Activated T-cell treated with anti-CD3 and anti-CD28 coated beads, Interleukin-2, amount 50 U/mL, for 4 hours (primary cell): ENCODE measurements around the gene ADGRE2. TPM values are rescaled to one million over a fixed set of nuclear protein-coding genes. Genes with fewer than 3 reads are reported as not detected.
A peak's percentile ranks its signal among the peaks of the same experiment; 100 is the strongest.
"Not testable (repeated sequence)": the region's sequence is repeated elsewhere in the genome, so short reads cannot be mapped to it uniquely, and the experiment has no call there.

ENCODE experiments used
- ATAC-seq, 2 donors: fragments of 200-7000 bp; cut with Tn5 transposase; one replicate each; pipeline ENCODE4 v1.10.0; 2021
- DNase-seq: peaks from one replicate; pipeline ENCODE4 v3.0.0-alpha.2; 2020
- H3K27me3 Mint-ChIP-seq: one replicate; pipeline ENCODE4 v1.8.0; 2021; ENCODE audit warnings: low read depth, mixed read lengths
- H3K36me3 Mint-ChIP-seq: one replicate; pipeline ENCODE4 v1.8.0; 2022; ENCODE audit warnings: mixed read lengths; ENCODE audit not compliant: insufficient read depth
- H3K4me1 Mint-ChIP-seq: one replicate; pipeline ENCODE4 v1.8.0; 2021; ENCODE audit warnings: low read depth, mixed read lengths
- H3K4me3 Mint-ChIP-seq: one replicate; pipeline ENCODE4 v1.8.0; 2021; ENCODE audit warnings: mild to moderate bottlenecking, moderate library complexity, mixed read lengths
- H3K9me3 Mint-ChIP-seq: one replicate; pipeline ENCODE4 v1.8.0; 2021; ENCODE audit warnings: mixed read lengths
- total RNA-seq, 3 donors: library from RNA; stranded (reverse); gene quantifications; one replicate each; pipeline ENCODE4 v1.2.1, GENCODE V29; 2021

Gene ADGRE2
- total RNA-seq, 3 donors from 2014 or later: 0.87 to 1.6 (median 1.4) TPM

- not testable (repeated sequence) for H3K9me3 Mint-ChIP-seq, H3K36me3 Mint-ChIP-seq, H3K4me3 Mint-ChIP-seq, DNase-seq
- peaks cover 21% of the 10 kb centered on the region for H3K4me1 Mint-ChIP-seq
- peaks cover 32% of the 10 kb centered on the region for H3K27me3 Mint-ChIP-seq
- peak in 1 of 2 donors; percentile 38 for ATAC-seq
Observed at GRCh38 chr19:14785102-14785793, 6.9 kb upstream of the ADGRE2 start.

DNA sequence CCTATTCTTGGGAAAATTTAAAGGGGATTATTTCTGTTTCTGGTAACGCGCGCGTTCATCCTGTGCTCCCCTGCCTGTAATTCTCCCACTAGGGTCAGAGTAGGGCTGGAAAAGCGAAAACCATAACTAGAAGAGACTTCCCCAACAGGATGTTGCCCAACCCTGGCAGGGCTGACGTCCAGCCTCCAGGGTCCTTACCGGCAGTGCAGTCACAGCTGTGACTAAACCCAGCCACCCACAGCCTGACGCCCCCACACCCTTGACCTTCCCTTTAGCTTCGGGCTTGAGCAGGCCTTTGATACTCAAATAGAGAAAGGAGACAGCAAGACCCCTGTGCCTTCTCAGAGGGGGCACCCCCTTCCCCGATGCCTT is 6.4 kb upstream of the ADGRE2 start:
- H3K9me3 Mint-ChIP-seq, H3K36me3 Mint-ChIP-seq, ATAC-seq, H3K4me3 Mint-ChIP-seq, DNase-seq: not testable (repeated sequence)
- peaks cover 21% of the 10 kb centered on the region for H3K4me1 Mint-ChIP-seq
- H3K27me3 Mint-ChIP-seq: peaks cover 32% of the 10 kb centered on the region

DNA sequence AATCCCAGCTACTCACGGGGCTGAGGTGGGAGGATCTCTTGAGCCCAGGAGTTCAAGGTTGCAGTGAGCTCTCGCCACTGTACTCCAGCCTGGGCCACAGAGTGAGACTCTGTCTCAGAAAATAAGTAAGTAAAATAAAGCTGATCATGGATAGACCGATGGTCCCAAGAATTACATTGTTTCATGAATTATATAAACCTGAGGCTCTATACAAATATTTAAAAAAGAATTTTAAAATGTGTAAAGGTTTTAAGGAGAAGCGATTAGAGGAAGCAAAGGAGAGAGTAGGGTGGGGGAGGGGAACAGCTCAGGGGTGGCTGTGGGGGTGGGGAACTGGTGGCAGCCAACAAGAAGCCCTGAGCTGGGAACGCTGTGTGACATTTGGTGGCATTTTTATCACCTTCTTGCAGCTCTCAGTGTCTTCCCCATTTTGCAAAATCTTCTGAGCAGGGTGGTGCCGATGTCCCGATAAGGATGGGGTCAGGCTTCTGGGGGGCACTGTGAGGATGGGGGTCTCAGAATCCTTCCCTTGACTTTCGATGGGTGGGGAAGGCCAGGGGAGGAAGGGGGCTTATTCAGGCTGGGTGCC is 5.1 kb upstream of the ADGRE2 start:
- H3K9me3 Mint-ChIP-seq, H3K36me3 Mint-ChIP-seq, ATAC-seq, DNase-seq, H3K4me3 Mint-ChIP-seq: not testable (repeated sequence)
- Mint-ChIP-seq H3K4me1 (peaks cover 21% of the 10 kb centered on the region), H3K27me3 (peaks cover 41% of the 10 kb centered on the region)

- Mint-ChIP-seq H3K4me1 (peaks cover 21% of the 10 kb centered on the region), H3K4me3 (no peak overlapping the region), H3K9me3 (no peaks in the 10 kb centered on the region)
Observed at GRCh38 chr19:14782626-14783409, 4.5 kb upstream of the ADGRE2 start.

DNA sequence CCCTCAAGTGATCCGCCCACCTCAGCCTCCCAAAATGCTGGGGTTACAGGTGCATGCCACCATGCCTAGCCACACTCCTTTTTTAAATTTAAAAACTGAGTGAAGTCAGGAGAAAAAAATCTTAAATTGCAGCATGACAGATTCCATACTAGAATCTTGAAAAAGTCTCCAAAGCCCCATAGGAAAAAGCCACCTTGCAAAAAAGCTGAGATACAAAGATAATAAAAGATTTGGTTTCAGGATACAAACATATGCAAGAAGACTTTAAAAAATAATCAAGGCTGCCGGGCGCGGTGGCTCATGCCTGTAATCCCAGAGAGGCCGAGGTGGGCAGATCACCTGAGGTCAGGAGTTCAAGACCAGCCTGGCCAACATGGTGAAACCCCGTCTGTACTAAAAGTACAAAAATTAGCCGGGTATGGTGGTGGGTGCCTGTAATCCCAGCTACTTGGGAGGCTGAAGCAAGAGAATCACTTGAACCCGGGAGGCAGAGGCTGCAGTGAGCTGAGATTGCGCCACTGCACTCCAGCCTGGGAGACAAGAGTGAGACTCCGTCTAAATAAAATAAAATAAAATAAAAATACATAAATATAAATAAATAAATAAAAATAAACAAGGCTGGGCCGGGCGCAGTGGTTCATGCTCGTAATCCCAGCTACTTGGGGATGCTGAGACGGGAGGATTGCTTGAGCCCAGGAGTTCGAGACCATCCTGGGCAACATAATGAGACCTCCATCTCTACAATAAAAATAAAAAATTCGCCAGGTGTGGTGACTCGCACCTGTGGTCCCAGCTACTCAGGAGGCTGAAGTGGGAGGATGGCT is 3.6 kb upstream of the ADGRE2 start:
- H3K4me3 Mint-ChIP-seq, DNase-seq, H3K9me3 Mint-ChIP-seq, ATAC-seq, H3K36me3 Mint-ChIP-seq: not testable (repeated sequence)
- peaks cover 18% of the 10 kb centered on the region for H3K4me1 Mint-ChIP-seq
- peaks cover 46% of the 10 kb centered on the region for H3K27me3 Mint-ChIP-seq

More at GRCh38 chr19:14782626-14783409, 4.5 kb upstream of the ADGRE2 start:
- Mint-ChIP-seq H3K36me3 (no peaks in the 10 kb centered on the region), H3K27me3 (peaks cover 42% of the 10 kb centered on the region)
- DNase-seq (no peak), ATAC-seq (no peak)

DNA sequence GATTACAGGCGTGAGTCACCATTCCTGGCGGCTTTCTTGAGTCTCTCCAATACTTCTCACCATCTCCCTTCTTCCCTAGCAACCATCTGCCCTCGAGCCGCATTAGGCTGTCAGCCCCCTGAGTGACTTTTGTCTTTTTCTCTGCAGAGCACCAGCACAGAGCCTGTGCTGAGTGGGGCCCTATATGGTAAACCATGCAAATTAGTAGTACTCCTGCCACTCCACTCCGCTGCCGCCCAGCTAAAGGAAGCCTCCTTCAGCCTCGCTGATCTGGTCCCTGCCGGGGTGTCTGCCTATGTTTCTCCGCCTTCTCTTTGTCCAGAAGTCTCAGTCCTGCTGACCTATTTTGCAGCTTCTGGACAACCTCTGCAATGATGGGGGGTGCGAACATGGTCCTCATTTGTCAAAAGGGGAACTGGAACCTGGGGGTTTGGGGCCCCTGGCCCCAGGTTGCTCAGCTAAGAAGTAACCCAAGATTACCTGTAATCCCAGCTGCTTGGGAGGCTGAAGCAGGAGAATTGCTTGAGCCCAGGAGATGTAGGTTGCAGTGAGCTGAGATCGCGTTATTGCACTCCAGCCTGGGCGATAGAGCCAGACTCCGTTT is 2.4 kb upstream of the ADGRE2 start:
- Mint-ChIP-seq H3K27me3 (peaks cover 50% of the 10 kb centered on the region), H3K4me1 (peaks cover 16% of the 10 kb centered on the region)
- DNase-seq, ATAC-seq, H3K36me3 Mint-ChIP-seq, H3K9me3 Mint-ChIP-seq, H3K4me3 Mint-ChIP-seq: not testable (repeated sequence)

DNA sequence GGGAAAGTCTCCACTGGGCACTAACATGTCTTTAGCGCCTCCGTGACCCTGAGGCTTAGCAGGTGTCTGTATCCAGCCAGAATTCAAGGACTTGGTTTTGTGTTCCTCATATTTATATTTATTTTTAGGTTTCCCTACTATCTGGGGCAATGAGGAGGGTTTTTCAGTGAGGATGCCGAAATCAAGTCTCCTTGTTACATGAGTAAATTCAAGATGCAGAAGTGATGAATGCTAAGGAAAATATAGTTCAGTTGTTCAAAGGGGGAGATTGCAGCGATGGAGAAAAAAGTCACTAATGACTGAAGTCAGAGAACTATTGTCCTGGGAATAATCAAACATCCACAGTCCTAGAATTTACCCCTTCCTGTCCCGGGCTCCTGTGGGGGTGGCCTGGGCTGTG is 791 bp upstream of the ADGRE2 start:
- H3K9me3 Mint-ChIP-seq: no peaks in the 10 kb centered on the region
- peaks cover 13% of the 10 kb centered on the region for H3K4me1 Mint-ChIP-seq
- no peaks in the 10 kb centered on the region for H3K36me3 Mint-ChIP-seq
- DNase-seq (no peak), ATAC-seq (no peak)
- H3K4me3 Mint-ChIP-seq: no peak overlapping the region
- peaks cover 41% of the 10 kb centered on the region for H3K27me3 Mint-ChIP-seq

GRCh38 chr19:14777645-14778044 is 715 bp downstream of the ADGRE2 start:
- H3K4me3 Mint-ChIP-seq, DNase-seq, ATAC-seq, H3K36me3 Mint-ChIP-seq, H3K9me3 Mint-ChIP-seq: not testable (repeated sequence)
- peaks cover 13% of the 10 kb centered on the region for H3K4me1 Mint-ChIP-seq
- H3K27me3 Mint-ChIP-seq: peaks cover 38% of the 10 kb centered on the region

DNA sequence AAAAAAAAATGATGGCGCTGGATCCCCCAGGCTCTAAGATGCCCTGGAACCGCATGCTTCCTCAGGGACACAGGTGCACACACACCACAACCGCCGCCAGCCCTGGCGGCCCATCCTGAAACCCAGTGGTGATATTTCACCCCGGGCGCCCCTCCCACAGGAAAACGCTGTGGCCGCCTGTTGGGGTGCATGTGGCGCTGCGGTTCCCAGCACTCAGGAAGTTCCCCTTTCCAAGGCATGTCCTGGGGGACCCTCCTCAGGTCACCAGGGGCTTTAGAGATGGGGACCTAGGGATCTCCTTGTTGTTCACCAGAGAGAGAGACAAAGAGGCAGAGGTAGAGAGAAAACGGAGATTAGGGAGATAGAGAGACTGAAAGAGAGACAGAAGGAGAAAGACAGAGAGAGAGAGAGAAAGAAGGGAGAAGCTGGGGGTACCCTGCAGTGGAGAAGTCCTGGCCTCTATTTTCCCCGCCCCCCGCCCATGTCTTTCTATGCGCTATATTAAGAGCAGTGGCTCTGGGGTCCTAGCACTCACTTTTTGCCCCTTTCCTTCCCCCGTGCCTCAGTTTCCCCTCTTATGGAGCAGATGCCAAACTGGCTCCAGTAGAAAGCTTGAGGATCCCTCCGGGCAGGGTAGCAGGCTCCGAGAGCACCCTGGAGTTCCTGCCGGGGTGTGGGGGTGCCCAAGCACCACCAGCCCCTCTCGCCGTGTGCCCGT is 2.3 kb downstream of the ADGRE2 start:
- Mint-ChIP-seq H3K36me3 (no peaks in the 10 kb centered on the region), H3K4me3 (peak overlapping the region; percentile 52), H3K9me3 (no peaks in the 10 kb centered on the region), H3K27me3 (peaks cover 41% of the 10 kb centered on the region), H3K4me1 (peaks cover 13% of the 10 kb centered on the region)
- no peak for DNase-seq
- ATAC-seq: no peak

DNA sequence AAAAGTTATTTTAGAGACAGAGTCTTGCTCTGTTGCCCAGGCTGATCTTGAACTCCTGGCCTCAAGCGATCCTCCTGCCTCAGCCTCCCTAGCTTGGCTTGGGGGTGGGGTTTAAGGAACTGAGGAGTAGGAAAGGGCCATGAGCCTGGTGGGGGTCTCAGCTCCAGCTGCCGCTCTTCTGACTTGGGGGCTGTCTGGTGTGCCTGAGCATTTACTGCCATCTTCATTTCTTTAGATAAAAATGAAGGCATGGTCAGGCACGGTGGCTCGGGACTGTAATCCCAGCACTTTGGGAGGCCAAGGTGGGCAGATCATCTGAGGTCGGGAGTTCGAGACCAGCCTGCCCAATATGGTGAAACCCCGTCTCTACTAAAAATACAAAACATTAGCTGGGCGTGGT is 3.0 kb downstream of the ADGRE2 start:
- not testable (repeated sequence) for H3K9me3 Mint-ChIP-seq, DNase-seq, ATAC-seq, H3K36me3 Mint-ChIP-seq
- Mint-ChIP-seq H3K4me1 (peaks cover 13% of the 10 kb centered on the region), H3K27me3 (peaks cover 35% of the 10 kb centered on the region), H3K4me3 (peak overlapping the region; percentile 52)

GRCh38 chr19:14774373-14774772 is 4.0 kb downstream of the ADGRE2 start:
- Mint-ChIP-seq H3K9me3 (no peaks in the 10 kb centered on the region), H3K4me1 (peaks cover 13% of the 10 kb centered on the region), H3K36me3 (no peaks in the 10 kb centered on the region), H3K4me3 (no peak overlapping the region), H3K27me3 (peaks cover 34% of the 10 kb centered on the region)
- no peak for ATAC-seq
- no peak for DNase-seq

DNA sequence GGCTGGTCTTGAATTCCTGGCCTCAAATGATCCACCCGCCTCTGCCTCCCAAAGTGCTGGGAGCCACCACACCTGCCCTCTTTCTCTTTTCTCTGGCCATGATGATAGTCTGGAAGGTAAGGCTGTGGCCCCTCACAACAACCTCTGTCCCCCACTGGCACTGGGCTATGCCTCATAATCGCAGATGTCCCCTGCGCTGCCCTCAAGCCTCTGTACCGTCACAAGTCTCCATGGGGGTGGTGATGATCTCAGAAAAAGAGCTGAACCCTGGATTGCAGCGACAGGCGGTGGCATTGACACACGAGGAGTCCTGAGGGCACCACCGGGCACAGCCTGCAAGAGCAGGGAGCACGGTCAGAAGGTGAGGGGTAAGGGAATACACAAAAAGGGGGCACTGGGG is 4.6 kb downstream of the ADGRE2 start:
- ATAC-seq, H3K4me3 Mint-ChIP-seq, DNase-seq, H3K36me3 Mint-ChIP-seq, H3K9me3 Mint-ChIP-seq: not testable (repeated sequence)
- Mint-ChIP-seq H3K4me1 (peaks cover 13% of the 10 kb centered on the region), H3K27me3 (peaks cover 28% of the 10 kb centered on the region)

GRCh38 chr19:14772995-14773394 is 5.4 kb downstream of the ADGRE2 start:
- Mint-ChIP-seq H3K36me3 (no peaks in the 10 kb centered on the region), H3K4me1 (peaks cover 13% of the 10 kb centered on the region), H3K4me3 (no peak overlapping the region)

More at GRCh38 chr19:14772995-14773394, 5.4 kb downstream of the ADGRE2 start:
- no peaks in the 10 kb centered on the region for H3K9me3 Mint-ChIP-seq
- ATAC-seq (no peak), DNase-seq (no peak)
- peaks cover 28% of the 10 kb centered on the region for H3K27me3 Mint-ChIP-seq
